CD4-positive, alpha-beta T cell (primary cell): ENCODE data around the gene NPAS3. TPM values are rescaled to one million over a fixed set of nuclear protein-coding genes. Genes with fewer than 3 reads are reported as not detected.

Experiments used
- ATAC-seq: fragments of 200-7000 bp; cut with Tn5 transposase; one replicate; pipeline ENCODE4 v1.10.0; 2022; ENCODE audit warnings: mild to moderate bottlenecking; ENCODE audit not compliant: poor library complexity
- CTCF ChIA-PET: fragments of 350-600 bp; sonication (Branson Sonifier 250); formaldehyde crosslinking; loops from one replicate; lab custom pipeline; 2021; ENCODE audit warnings: antibody characterized with exemption, inconsistent platforms; lab: Charles Lee
- POLR2A ChIA-PET: fragments of 350-600 bp; sonication (Branson Sonifier 250); formaldehyde crosslinking; loops from one replicate; lab custom pipeline; 2021; ENCODE audit warnings: antibody characterized with exemption, inconsistent platforms; lab: Charles Lee
- DNase-seq, 14 experiments: peaks; one replicate each; pipeline ENCODE4 v3.0.0-alpha.2; 2013 to 2020; ENCODE audit warnings: mixed read lengths in 2 of 14
- H3K27ac ChIP-seq, 2 donors: one replicate each; pipeline versions ENCODE4 v1.5.1 to v1.7.0; 2013; ENCODE audit warnings: low read length in 2 of 2, low read depth in 1 of 2, mild to moderate bottlenecking in 1 of 2
- H3K27me3 ChIP-seq, 2 experiments: 1 replicate in 1 of 2; 2 replicates in 1 of 2; pipeline versions ENCODE4 v1.6.1 to v1.7.0; 2013; ENCODE audit warnings: low read length in 2 of 2, control low read depth in 1 of 2, mild to moderate bottlenecking in 1 of 2, moderate library complexity in 1 of 2; ENCODE audit not compliant: insufficient read depth in 2 of 2, control insufficient read depth in 1 of 2
- H3K36me3 ChIP-seq: one replicate; pipeline ENCODE4 v1.6.1; 2013; ENCODE audit warnings: low read length, control low read depth; ENCODE audit not compliant: insufficient read depth
- H3K4me1 ChIP-seq: one replicate; pipeline ENCODE4 v1.6.1; 2013; ENCODE audit warnings: low read length, control low read depth; ENCODE audit not compliant: insufficient read depth
- H3K4me3 ChIP-seq: one replicate; pipeline ENCODE4 v1.5.1; 2013; ENCODE audit warnings: mild to moderate bottlenecking, low read length, moderate library complexity
- H3K9me3 ChIP-seq, 2 experiments: 1 replicate in 1 of 2; 2 replicates in 1 of 2; pipeline versions ENCODE4 v1.6.1 to v1.7.0; 2013; ENCODE audit warnings: low read length in 2 of 2, mild to moderate bottlenecking in 2 of 2, control low read depth in 1 of 2, moderate library complexity in 1 of 2; ENCODE audit not compliant: control insufficient read depth in 1 of 2, insufficient read depth in 1 of 2
- H3K27ac Mint-ChIP-seq: one replicate; pipeline ENCODE4 v1.8.0; 2020; ENCODE audit warnings: mixed read lengths
- H3K27me3 Mint-ChIP-seq: one replicate; pipeline ENCODE4 v1.8.0; 2021; ENCODE audit warnings: mixed read lengths
- H3K36me3 Mint-ChIP-seq: one replicate; pipeline ENCODE4 v1.8.0; 2021; ENCODE audit warnings: low read depth, mixed read lengths
- H3K4me1 Mint-ChIP-seq: one replicate; pipeline ENCODE4 v1.8.0; 2021; ENCODE audit warnings: low read depth, mixed read lengths
- H3K4me3 Mint-ChIP-seq: one replicate; pipeline ENCODE4 v1.8.0; 2020; ENCODE audit warnings: mild to moderate bottlenecking, mixed read lengths
- H3K9me3 Mint-ChIP-seq: one replicate; pipeline ENCODE4 v1.8.0; 2020; ENCODE audit warnings: mixed read lengths
- intact Hi-C, 2 experiments: fragments of 100-400 bp; cut with DNase I in 1 of 2; cut with micrococcal nuclease in 1 of 2; formaldehyde crosslinking; loops; one replicate each; pipeline versions ENCODE4 v1.15.1 to v1.9.0; 2023 to 2025; cut with DNase I, micrococcal nuclease
- total RNA-seq, 174 experiments: library from RNA in 2 of 174; stranded (reverse) in 2 of 174; gene quantifications; one replicate each; pipeline ENCODE4 v1.2.3 and lab custom pipeline; 2021 to 2026
- TF ChIP-seq, protein P1 (sequence below): fragments of 200-600 bp; IDR thresholded peaks from one replicate; pipeline ENCODE4 v1.8.0; 2022; ENCODE audit warnings: antibody characterized with exemption, mild to moderate bottlenecking

Gene NPAS3
- total RNA-seq, 2 experiments from 2014 or later: not detected

GRCh38 chr14:33307691-33308251 lies 369.1 kb downstream of the NPAS3 start:
- Histone ChIP-seq H3K27me3 (no peaks in the 10 kb centered on the region), H3K36me3 (no peaks in the 10 kb centered on the region), H3K4me3 (no peak overlapping the region), H3K27ac (no peak overlapping the region), H3K9me3 (peaks cover 0 to 3% of the 10 kb centered on the region in 2 experiments), H3K4me1 (no peaks in the 10 kb centered on the region)
- ChIA-PET CTCF (no interaction called here), POLR2A (no interaction called here)
- H3K27me3 Mint-ChIP-seq: no peaks in the 10 kb centered on the region
- no peak overlapping the region for H3K4me3 Mint-ChIP-seq
- H3K27ac Mint-ChIP-seq: no peak overlapping the region
- no peaks in the 10 kb centered on the region for H3K4me1 Mint-ChIP-seq
- no peaks in the 10 kb centered on the region for H3K36me3 Mint-ChIP-seq
- ATAC-seq (no peak), DNase-seq (no peak)
- TF ChIP-seq, protein P1, sequence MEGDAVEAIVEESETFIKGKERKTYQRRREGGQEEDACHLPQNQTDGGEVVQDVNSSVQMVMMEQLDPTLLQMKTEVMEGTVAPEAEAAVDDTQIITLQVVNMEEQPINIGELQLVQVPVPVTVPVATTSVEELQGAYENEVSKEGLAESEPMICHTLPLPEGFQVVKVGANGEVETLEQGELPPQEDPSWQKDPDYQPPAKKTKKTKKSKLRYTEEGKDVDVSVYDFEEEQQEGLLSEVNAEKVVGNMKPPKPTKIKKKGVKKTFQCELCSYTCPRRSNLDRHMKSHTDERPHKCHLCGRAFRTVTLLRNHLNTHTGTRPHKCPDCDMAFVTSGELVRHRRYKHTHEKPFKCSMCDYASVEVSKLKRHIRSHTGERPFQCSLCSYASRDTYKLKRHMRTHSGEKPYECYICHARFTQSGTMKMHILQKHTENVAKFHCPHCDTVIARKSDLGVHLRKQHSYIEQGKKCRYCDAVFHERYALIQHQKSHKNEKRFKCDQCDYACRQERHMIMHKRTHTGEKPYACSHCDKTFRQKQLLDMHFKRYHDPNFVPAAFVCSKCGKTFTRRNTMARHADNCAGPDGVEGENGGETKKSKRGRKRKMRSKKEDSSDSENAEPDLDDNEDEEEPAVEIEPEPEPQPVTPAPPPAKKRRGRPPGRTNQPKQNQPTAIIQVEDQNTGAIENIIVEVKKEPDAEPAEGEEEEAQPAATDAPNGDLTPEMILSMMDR: no peak
- intact Hi-C loops: no loop called here
- H3K9me3 Mint-ChIP-seq: no peaks in the 10 kb centered on the region

GRCh38 chr14:33309106-33309505 lies 370.4 kb downstream of the NPAS3 start:
- Histone ChIP-seq H3K36me3 (no peaks in the 10 kb centered on the region), H3K9me3 (no peaks in the 10 kb centered on the region), H3K4me3 (no peak overlapping the region), H3K27me3 (no peaks in the 10 kb centered on the region), H3K27ac (no peak overlapping the region), H3K4me1 (no peaks in the 10 kb centered on the region)
- intact Hi-C loops: no loop called here
- H3K27ac Mint-ChIP-seq: no peak overlapping the region
- H3K36me3 Mint-ChIP-seq: no peaks in the 10 kb centered on the region
- no peak for ATAC-seq
- ChIA-PET CTCF (no interaction called here), POLR2A (no interaction called here)
- H3K4me3 Mint-ChIP-seq: no peak overlapping the region
- TF ChIP-seq, protein P1: no peak
- no peaks in the 10 kb centered on the region for H3K9me3 Mint-ChIP-seq
- H3K27me3 Mint-ChIP-seq: no peaks in the 10 kb centered on the region
- DNase-seq: no peak
- H3K4me1 Mint-ChIP-seq: no peaks in the 10 kb centered on the region

GRCh38 chr14:33315217-33315616 lies 376.5 kb downstream of the NPAS3 start:
- Histone ChIP-seq H3K36me3 (no peaks in the 10 kb centered on the region), H3K4me1 (no peaks in the 10 kb centered on the region), H3K4me3 (no peak overlapping the region), H3K9me3 (no peaks in the 10 kb centered on the region), H3K27ac (no peak overlapping the region), H3K27me3 (no peaks in the 10 kb centered on the region)
- Mint-ChIP-seq H3K4me1 (no peaks in the 10 kb centered on the region), H3K36me3 (no peaks in the 10 kb centered on the region), H3K27ac (no peak overlapping the region), H3K9me3 (peaks cover 9% of the 10 kb centered on the region), H3K4me3 (no peak overlapping the region), H3K27me3 (no peaks in the 10 kb centered on the region)
- TF ChIP-seq, protein P1: no peak
- ChIA-PET POLR2A (no interaction called here), CTCF (no interaction called here)
- intact Hi-C loops: no loop called here
- ATAC-seq: no peak
- DNase-seq: no peak
